HCT116 (cell line): ENCODE data around the gene RIGI. TPM values are rescaled to one million over a fixed set of nuclear protein-coding genes. Genes with fewer than 3 reads are reported as not detected.

Experiments used
- ATAC-seq: fragments of 200-7000 bp; cut with Tn5 transposase; 2 replicates; pipeline ENCODE4 v1.9.1; 2020; ENCODE audit warnings: mild to moderate bottlenecking, moderate library complexity
- BruUV-seq: library from RNA; stranded (reverse); fragments of 400-500 nt; replicated peaks from 2 replicates; lab custom pipeline; 2021; lab: Mats Ljungman, UMichigan
- CTCF ChIA-PET: fragments of 300-600 bp; sonication (Branson Sonifier 250); formaldehyde crosslinking; loops from one replicate; lab custom pipeline; 2021; ENCODE audit warnings: antibody characterized with exemption; lab: Charles Lee
- POLR2A ChIA-PET: fragments of 300-600, 350-600 bp; sonication (Branson Sonifier 250); formaldehyde crosslinking; loops from one replicate; lab custom pipeline; 2021; ENCODE audit warnings: antibody characterized with exemption; lab: Charles Lee
- RAD21 ChIA-PET, 2 experiments: fragments of 300-600 bp; sonication (Branson Sonifier 250); formaldehyde crosslinking; loops; one replicate each; lab custom pipeline; 2023; ENCODE audit warnings: low total read pairs in 2 of 2; ENCODE audit not compliant: uncharacterized antibody in 2 of 2, unreplicated experiment in 2 of 2, low non-redundant PET in 1 of 2; lab: Charles Lee
- DNase-seq: peaks from one replicate; pipeline ENCODE4 v3.0.0-alpha.2; 2010; ENCODE audit warnings: low read depth, low spot score
- H2AFZ ChIP-seq: fragments of 200-600 bp; shearing (Covaris generic), sonication (generic); 2 replicates; pipeline ENCODE4 v1.6.1; 2017; ENCODE audit warnings: low read depth, mixed run types, mixed read lengths, antibody characterized with exemption, low read length; ENCODE audit not compliant: poor library complexity, severe bottlenecking
- H3K27ac ChIP-seq: 2 replicates; pipeline ENCODE4 v1.5.1; 2012; ENCODE audit warnings: low read depth, low read length
- H3K27me3 ChIP-seq: fragments of 200-600 bp; sonication (generic); 2 replicates; pipeline ENCODE4 v1.6.1; 2016; ENCODE audit warnings: mixed run types, low read length, mixed read lengths; ENCODE audit not compliant: insufficient read depth
- H3K36me3 ChIP-seq, 2 experiments: fragments of 200-500 bp in 1 of 2; fragments of 200-600 bp in 1 of 2; sonication (Bioruptor generic) in 1 of 2; sonication (generic) in 1 of 2; 2 replicates each; pipeline versions ENCODE4 v1.5.1 to v1.6.1; 2014 to 2016; ENCODE audit warnings: low read length in 2 of 2, inconsistent platforms in 1 of 2, mixed read lengths in 1 of 2, mixed run types in 1 of 2; ENCODE audit not compliant: insufficient read depth in 2 of 2, control insufficient read depth in 1 of 2
- H3K4me1 ChIP-seq, 2 experiments: fragments of 200-600 bp in 1 of 2; sonication (generic) in 1 of 2; 2 replicates each; pipeline versions ENCODE4 v1.5.1 to v1.6.1; 2012 to 2017; ENCODE audit warnings: low read length in 2 of 2, inconsistent platforms in 1 of 2, mild to moderate bottlenecking in 1 of 2, mixed read lengths in 1 of 2, mixed run types in 1 of 2, moderate library complexity in 1 of 2; ENCODE audit not compliant: insufficient read depth in 2 of 2, control insufficient read depth in 1 of 2
- H3K4me2 ChIP-seq: fragments of 200-600 bp; sonication (generic); 2 replicates; pipeline ENCODE4 v1.6.1; 2017; ENCODE audit warnings: mixed run types, low read length, mixed read lengths
- H3K4me3 ChIP-seq, 2 experiments: fragments of 200-600 bp in 1 of 2; sonication (generic) in 1 of 2; replicated peaks in 1 of 2; 2 replicates each; pipeline ENCODE4 v1.5.1; 2011 to 2016; ENCODE audit warnings: low read length in 2 of 2, control low read depth in 1 of 2, low read depth in 1 of 2, mild to moderate bottlenecking in 1 of 2, mixed read lengths in 1 of 2, mixed run types in 1 of 2
- H3K79me2 ChIP-seq: fragments of 200-600 bp; sonication (generic); 2 replicates; pipeline ENCODE4 v1.6.1; 2017; ENCODE audit warnings: mild to moderate bottlenecking, mixed run types, low read length, moderate library complexity, mixed read lengths; ENCODE audit not compliant: insufficient read depth
- H3K9ac ChIP-seq: fragments of 200-600 bp; sonication (generic); 2 replicates; pipeline ENCODE4 v1.6.1; 2016; ENCODE audit warnings: low read length, mixed read lengths
- H3K9me2 ChIP-seq: fragments of 200-600 bp; sonication (generic), shearing (Covaris generic); 2 replicates; pipeline ENCODE4 v1.6.1; 2017; ENCODE audit warnings: mixed run types, mild to moderate bottlenecking, moderate library complexity; ENCODE audit not compliant: insufficient read depth
- H3K9me3 ChIP-seq, 2 experiments: fragments of 200-500 bp in 1 of 2; fragments of 200-600 bp in 1 of 2; sonication (Bioruptor generic) in 1 of 2; sonication (generic) in 1 of 2; 2 replicates each; pipeline ENCODE4 v1.6.1; 2014 to 2017; ENCODE audit warnings: low read length in 2 of 2, mixed read lengths in 2 of 2, inconsistent platforms in 1 of 2, low read depth in 1 of 2, mild to moderate bottlenecking in 1 of 2, mixed run types in 1 of 2, moderate library complexity in 1 of 2; ENCODE audit not compliant: control insufficient read depth in 1 of 2, insufficient read depth in 1 of 2
- H4K20me1 ChIP-seq: fragments of 200-600 bp; sonication (generic), shearing (Covaris generic); 2 replicates; pipeline ENCODE4 v1.6.1; 2017; ENCODE audit warnings: mixed run types, mild to moderate bottlenecking, moderate library complexity; ENCODE audit not compliant: insufficient read depth
- CEBPB ChIP-seq: IDR thresholded peaks from 2 replicates; pipeline ENCODE4 v1.6.1; 2012; ENCODE audit warnings: low read depth
- EGR1 ChIP-seq: IDR thresholded peaks from 2 replicates; pipeline ENCODE4 v1.6.1; 2012; ENCODE audit warnings: low read depth
- EZH2 ChIP-seq: fragments of 200-600 bp; sonication (generic); IDR thresholded peaks from 2 replicates; pipeline ENCODE4 v1.6.1; 2017; ENCODE audit warnings: antibody characterized with exemption, mixed run types
- EZH2phosphoT487 ChIP-seq: fragments of 200-600 bp; IDR thresholded peaks from 2 replicates; pipeline ENCODE4 v1.6.1; 2018; ENCODE audit warnings: antibody characterized with exemption, borderline replicate concordance
- FOSL1 ChIP-seq: IDR thresholded peaks from 2 replicates; pipeline ENCODE4 v1.6.1; 2012; ENCODE audit warnings: low read depth
- JUND ChIP-seq: IDR thresholded peaks from 2 replicates; pipeline ENCODE4 v1.6.1; 2012
- MAX ChIP-seq: IDR thresholded peaks from 2 replicates; pipeline ENCODE4 v1.6.1; 2012
- POLR2A ChIP-seq: IDR thresholded peaks from 2 replicates; pipeline ENCODE4 v1.7.0; 2011; ENCODE audit warnings: borderline replicate concordance; ENCODE audit not compliant: insufficient read depth, insufficient read length; ENCODE audit errors: extremely low read depth
- POLR2AphosphoS5 ChIP-seq: IDR thresholded peaks from 2 replicates; pipeline ENCODE4 v1.6.1; 2011; ENCODE audit warnings: mild to moderate bottlenecking, low read depth, low read length, moderate library complexity
- RAD21 ChIP-seq: IDR thresholded peaks from 2 replicates; pipeline ENCODE4 v1.6.1; 2012; ENCODE audit warnings: low read depth, mild to moderate bottlenecking
- SIN3A ChIP-seq: IDR thresholded peaks from 2 replicates; pipeline ENCODE4 v1.6.1; 2012; ENCODE audit warnings: low read depth
- SRF ChIP-seq: IDR thresholded peaks from 2 replicates; pipeline ENCODE4 v1.6.1; 2012; ENCODE audit warnings: low read depth
- YY1 ChIP-seq: IDR thresholded peaks from 2 replicates; pipeline ENCODE4 v1.6.1; 2011; ENCODE audit warnings: low read length, low read depth, moderate library complexity, mild to moderate bottlenecking; ENCODE audit not compliant: insufficient replicate concordance; ENCODE audit errors: extremely low read depth
- ZFX ChIP-seq: fragments of 450-650 bp; IDR thresholded peaks from 2 replicates; pipeline ENCODE4 v1.6.1; 2017
- ZNF274 ChIP-seq: fragments of 200-500 bp; sonication (Bioruptor generic); IDR thresholded peaks from 2 replicates; pipeline ENCODE4 v1.6.1; 2014; ENCODE audit warnings: mild to moderate bottlenecking, low read depth, low read length, inconsistent platforms
- intact Hi-C: fragments of 100-400 bp; cut with micrococcal nuclease; formaldehyde crosslinking; loops from 2 replicates; pipeline ENCODE4 v1.10.0; 2022
- total RNA-seq: library from RNA; stranded (reverse); gene quantifications from one replicate; pipeline ENCODE4 v1.2.1, GENCODE V29; 2021; ENCODE audit not compliant: unreplicated experiment
- TF ChIP-seq, protein P1 (sequence below): IDR thresholded peaks from 2 replicates; pipeline ENCODE4 v1.6.1; 2012; ENCODE audit warnings: low read depth
- TF ChIP-seq, protein P2 (sequence below): IDR thresholded peaks from 2 replicates; pipeline ENCODE4 v1.6.1; 2011; ENCODE audit warnings: mild to moderate bottlenecking, low read length, moderate library complexity; ENCODE audit not compliant: insufficient replicate concordance; ENCODE audit errors: extremely low read depth
- TF ChIP-seq, protein P3 (sequence below): IDR thresholded peaks from 2 replicates; pipeline ENCODE4 v1.6.1; 2012
- TF ChIP-seq, protein P4 (sequence below), 3 experiments: fragments of 200-600 bp in 1 of 3; sonication (generic) in 1 of 3; IDR thresholded peaks in 2 of 3; conservative IDR thresholded peaks in 1 of 3; 2 replicates each; pipeline ENCODE4 v1.5.1; 2012 to 2017; ENCODE audit warnings: low read depth in 2 of 3, low read length in 2 of 3, antibody characterized with exemption in 1 of 3, borderline replicate concordance in 1 of 3, control low read depth in 1 of 3, mild to moderate bottlenecking in 1 of 3, mixed read lengths in 1 of 3, mixed run types in 1 of 3, moderate library complexity in 1 of 3; ENCODE audit not compliant: insufficient read depth in 1 of 3

Gene RIGI
- total RNA-seq, 1 experiment from 2014 or later: 5.5 TPM

DNA sequence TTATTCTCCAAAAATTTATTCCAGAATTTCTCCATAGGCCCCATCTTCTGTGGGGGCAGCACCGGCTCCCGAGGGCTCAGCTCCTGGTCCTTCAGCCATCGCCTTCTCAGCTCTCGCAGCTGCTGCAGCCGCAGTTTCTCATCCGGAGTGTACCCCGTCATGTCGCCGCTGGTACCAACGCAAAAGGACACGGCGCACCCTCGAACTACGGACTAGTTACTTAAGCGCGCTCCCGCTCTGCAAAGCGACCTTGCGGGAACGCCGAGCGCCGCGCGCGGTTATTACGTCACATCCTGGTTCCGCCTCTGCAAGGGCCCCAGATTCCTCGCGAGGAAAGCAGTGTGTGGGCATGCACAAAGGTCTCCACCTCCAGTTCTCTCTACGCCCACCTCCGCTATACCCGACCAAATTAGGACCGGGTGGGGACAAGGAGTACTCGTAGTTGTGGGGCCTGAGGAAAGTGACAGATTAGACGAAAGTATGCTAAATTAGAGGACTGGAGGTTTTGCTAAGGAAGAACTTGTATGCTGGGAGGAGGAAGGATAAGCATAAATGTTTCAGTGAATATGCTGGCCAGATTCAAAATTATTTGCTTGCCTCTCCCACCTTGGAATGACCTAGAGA, 47.0 kb upstream of the RIGI start, which contains the start of gene NDUFB6:
Gene NDUFB6 (minus strand): TSS at position 260 of the 624 bp plus-strand sequence. CDS start 99 bp downstream, at position 161.
- H3K9me2 ChIP-seq: no peaks in the 10 kb centered on the region
- H3K4me2 ChIP-seq: peak within 1 kb of the TSS; percentile 88
- peak within 1 kb of the TSS; percentile 84 for H3K9ac ChIP-seq
- no peaks in the 10 kb centered on the region for H3K9me3 ChIP-seq
- intact Hi-C loops: loop anchor here (1.0 to 2.0 kb wide), 2 partner anchors 46 to 194 kb away; partner anchors contain the start of gene RIGI
- ATAC-seq: peak; percentile 90
- peak within 1 kb of the TSS; percentile 55 for H2AFZ ChIP-seq
- peaks cover 0 to 6% of the 10 kb centered on the region in 2 experiments; a peak in 3 of 4 replicates for H3K36me3 ChIP-seq
- peaks cover 4 to 15% of the 10 kb centered on the region in 2 experiments; a peak in 3 of 4 replicates for H3K4me1 ChIP-seq
- ChIA-PET CTCF (interaction anchor here (1.0 to 13.3 kb wide), 6 partner anchors 9 to 195 kb away, joined by 3 to 553 read pairs (median 7); partner anchors contain the start of gene ACO1), POLR2A (no interaction called here), RAD21 (interaction anchor here (1.0 to 1.5 kb wide), 4 partner anchors 47 to 194 kb away, joined by 3 to 18 read pairs (median 6); partner anchors contain the start of gene ACO1 (in 1 of the 2))
- H3K4me3 ChIP-seq: peak within 1 kb of the TSS; percentile 86 to 89
- H3K27me3 ChIP-seq: no peaks in the 10 kb centered on the region
- H4K20me1 ChIP-seq: no peaks in the 10 kb centered on the region
- BruUV-seq: no TSS peak
- peak; percentile 93 for DNase-seq
- peaks cover 46% of the 10 kb centered on the region for H3K79me2 ChIP-seq
- peak within 1 kb of the TSS; percentile 80 for H3K27ac ChIP-seq
- TF ChIP-seq MAX (peak; percentile 82), EZH2phosphoT487 (no peak), EZH2 (no peak), JUND (no peak), POLR2AphosphoS5 (peak; percentile 95), RAD21 (no peak), POLR2A (peak; percentile 87), YY1 (peak; percentile 74), ZFX (peak; percentile 48; the same call in 1 of the 2 replicates), EGR1 (peak; percentile 89), ZNF274 (no peak), FOSL1 (no peak), SRF (peak; percentile 93), CEBPB (peak; percentile 49; the same call in 1 of the 2 replicates), SIN3A (peak; percentile 67)
- TF ChIP-seq, protein P1, sequence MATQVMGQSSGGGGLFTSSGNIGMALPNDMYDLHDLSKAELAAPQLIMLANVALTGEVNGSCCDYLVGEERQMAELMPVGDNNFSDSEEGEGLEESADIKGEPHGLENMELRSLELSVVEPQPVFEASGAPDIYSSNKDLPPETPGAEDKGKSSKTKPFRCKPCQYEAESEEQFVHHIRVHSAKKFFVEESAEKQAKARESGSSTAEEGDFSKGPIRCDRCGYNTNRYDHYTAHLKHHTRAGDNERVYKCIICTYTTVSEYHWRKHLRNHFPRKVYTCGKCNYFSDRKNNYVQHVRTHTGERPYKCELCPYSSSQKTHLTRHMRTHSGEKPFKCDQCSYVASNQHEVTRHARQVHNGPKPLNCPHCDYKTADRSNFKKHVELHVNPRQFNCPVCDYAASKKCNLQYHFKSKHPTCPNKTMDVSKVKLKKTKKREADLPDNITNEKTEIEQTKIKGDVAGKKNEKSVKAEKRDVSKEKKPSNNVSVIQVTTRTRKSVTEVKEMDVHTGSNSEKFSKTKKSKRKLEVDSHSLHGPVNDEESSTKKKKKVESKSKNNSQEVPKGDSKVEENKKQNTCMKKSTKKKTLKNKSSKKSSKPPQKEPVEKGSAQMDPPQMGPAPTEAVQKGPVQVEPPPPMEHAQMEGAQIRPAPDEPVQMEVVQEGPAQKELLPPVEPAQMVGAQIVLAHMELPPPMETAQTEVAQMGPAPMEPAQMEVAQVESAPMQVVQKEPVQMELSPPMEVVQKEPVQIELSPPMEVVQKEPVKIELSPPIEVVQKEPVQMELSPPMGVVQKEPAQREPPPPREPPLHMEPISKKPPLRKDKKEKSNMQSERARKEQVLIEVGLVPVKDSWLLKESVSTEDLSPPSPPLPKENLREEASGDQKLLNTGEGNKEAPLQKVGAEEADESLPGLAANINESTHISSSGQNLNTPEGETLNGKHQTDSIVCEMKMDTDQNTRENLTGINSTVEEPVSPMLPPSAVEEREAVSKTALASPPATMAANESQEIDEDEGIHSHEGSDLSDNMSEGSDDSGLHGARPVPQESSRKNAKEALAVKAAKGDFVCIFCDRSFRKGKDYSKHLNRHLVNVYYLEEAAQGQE: no peak
- TF ChIP-seq, protein P2, sequence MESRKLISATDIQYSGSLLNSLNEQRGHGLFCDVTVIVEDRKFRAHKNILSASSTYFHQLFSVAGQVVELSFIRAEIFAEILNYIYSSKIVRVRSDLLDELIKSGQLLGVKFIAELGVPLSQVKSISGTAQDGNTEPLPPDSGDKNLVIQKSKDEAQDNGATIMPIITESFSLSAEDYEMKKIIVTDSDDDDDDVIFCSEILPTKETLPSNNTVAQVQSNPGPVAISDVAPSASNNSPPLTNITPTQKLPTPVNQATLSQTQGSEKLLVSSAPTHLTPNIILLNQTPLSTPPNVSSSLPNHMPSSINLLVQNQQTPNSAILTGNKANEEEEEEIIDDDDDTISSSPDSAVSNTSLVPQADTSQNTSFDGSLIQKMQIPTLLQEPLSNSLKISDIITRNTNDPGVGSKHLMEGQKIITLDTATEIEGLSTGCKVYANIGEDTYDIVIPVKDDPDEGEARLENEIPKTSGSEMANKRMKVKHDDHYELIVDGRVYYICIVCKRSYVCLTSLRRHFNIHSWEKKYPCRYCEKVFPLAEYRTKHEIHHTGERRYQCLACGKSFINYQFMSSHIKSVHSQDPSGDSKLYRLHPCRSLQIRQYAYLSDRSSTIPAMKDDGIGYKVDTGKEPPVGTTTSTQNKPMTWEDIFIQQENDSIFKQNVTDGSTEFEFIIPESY: peak; percentile 93
- TF ChIP-seq, protein P3, sequence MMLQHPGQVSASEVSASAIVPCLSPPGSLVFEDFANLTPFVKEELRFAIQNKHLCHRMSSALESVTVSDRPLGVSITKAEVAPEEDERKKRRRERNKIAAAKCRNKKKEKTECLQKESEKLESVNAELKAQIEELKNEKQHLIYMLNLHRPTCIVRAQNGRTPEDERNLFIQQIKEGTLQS: no peak
- TF ChIP-seq, protein P4, sequence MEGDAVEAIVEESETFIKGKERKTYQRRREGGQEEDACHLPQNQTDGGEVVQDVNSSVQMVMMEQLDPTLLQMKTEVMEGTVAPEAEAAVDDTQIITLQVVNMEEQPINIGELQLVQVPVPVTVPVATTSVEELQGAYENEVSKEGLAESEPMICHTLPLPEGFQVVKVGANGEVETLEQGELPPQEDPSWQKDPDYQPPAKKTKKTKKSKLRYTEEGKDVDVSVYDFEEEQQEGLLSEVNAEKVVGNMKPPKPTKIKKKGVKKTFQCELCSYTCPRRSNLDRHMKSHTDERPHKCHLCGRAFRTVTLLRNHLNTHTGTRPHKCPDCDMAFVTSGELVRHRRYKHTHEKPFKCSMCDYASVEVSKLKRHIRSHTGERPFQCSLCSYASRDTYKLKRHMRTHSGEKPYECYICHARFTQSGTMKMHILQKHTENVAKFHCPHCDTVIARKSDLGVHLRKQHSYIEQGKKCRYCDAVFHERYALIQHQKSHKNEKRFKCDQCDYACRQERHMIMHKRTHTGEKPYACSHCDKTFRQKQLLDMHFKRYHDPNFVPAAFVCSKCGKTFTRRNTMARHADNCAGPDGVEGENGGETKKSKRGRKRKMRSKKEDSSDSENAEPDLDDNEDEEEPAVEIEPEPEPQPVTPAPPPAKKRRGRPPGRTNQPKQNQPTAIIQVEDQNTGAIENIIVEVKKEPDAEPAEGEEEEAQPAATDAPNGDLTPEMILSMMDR (IDR thresholded peaks at IDR 0.05 in 2 of 3, conservative IDR thresholded peaks at IDR 0.05 in 1 of 3; ENCODE audit: borderline replicate concordance in 1 of 3, insufficient read depth in 1 of 3, low read depth in 2 of 3, low read length in 2 of 3): no peak
